Measurements from ENCODE around the gene CXXC5.
"Not testable (repeated sequence)": the region's sequence is repeated elsewhere in the genome, so short reads cannot be mapped to it uniquely, and the experiment has no call there.

Gene CXXC5

GRCh38 chr5:139648205-139649081 lies at the start of gene CXXC5:
Gene CXXC5 (plus strand): TSS chr5:139648349. CDS start chr5:139680524, 32,175 bp downstream.
- DNase-seq (ENCODE audit: low spot score): peak; percentile 88

DNA sequence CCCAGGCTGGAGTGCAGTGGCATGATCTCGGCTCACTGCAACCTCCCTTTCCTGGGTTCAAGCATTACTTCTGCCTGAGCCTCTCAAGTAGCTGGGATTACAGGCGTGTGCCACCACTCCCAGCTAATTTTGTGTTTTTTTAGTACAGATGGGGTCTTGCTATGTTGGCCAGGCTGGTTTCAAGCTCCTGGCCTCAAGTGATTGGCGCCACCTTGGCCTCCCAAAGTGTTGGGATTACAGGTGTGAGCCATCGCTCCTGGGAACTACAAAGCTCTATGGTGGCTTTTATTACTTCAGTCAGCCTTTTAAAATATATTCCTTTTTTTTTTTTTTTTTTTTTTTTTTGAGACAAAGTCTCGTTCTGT lies 49.6 kb upstream of the CXXC5 start:
- not testable (repeated sequence) for DNase-seq (ENCODE audit: low spot score)

GRCh38 chr5:139600336-139600949 lies 47.7 kb upstream of the CXXC5 start:
- no peak for DNase-seq (ENCODE audit: low spot score)

GRCh38 chr5:139601429-139601828 lies 46.7 kb upstream of the CXXC5 start:
- no peak for DNase-seq (ENCODE audit: low spot score)

- DNase-seq (ENCODE audit: low spot score): not testable (repeated sequence)
These were observed 46.2 kb upstream of the CXXC5 start for GRCh38 chr5:139601948-139602347.

- DNase-seq (ENCODE audit: low spot score): no peak
These were observed 42.3 kb upstream of the CXXC5 start for GRCh38 chr5:139605887-139606286.

DNA sequence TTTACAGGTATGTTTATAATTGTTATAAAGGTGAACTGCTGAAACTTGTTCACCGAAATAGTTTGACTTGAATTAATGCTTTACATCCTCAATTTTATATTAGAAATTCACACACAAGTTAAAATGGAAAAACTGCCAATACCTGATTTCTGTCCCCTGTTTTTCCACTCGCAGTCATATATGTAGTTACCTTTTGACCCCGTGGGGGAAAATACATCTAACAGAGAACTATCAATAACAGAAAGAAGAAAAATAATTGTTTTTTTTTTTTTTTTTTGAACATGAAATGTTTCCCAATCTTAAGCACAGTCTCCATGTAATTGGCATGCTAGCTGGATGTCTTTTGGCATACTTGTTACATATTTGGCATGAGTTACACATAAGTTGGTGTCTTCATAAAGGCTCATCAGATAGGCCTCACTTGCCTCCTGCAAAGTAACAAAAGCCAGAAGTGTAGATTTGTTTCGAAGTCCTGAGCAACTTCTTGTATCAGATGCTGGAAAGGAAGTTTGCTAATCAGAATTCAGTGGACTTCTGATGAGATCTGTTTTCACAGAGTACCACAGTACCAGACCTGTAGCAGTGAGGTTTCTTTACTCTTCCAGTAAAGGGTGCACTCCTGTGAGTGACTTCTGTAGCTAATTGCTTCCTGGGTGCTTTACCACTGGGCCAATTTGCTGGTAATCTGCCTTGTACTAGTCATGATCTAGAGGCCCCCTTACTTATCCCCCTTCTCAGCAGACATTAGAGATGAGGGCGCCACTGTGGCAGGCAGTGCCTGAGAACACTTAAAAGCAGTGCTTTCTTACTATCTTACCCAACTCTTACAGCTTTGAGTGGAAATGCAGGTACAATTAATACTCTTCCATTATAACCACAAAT lies 36.2 kb upstream of the CXXC5 start:
- no peak for DNase-seq (ENCODE audit: low spot score)

DNA sequence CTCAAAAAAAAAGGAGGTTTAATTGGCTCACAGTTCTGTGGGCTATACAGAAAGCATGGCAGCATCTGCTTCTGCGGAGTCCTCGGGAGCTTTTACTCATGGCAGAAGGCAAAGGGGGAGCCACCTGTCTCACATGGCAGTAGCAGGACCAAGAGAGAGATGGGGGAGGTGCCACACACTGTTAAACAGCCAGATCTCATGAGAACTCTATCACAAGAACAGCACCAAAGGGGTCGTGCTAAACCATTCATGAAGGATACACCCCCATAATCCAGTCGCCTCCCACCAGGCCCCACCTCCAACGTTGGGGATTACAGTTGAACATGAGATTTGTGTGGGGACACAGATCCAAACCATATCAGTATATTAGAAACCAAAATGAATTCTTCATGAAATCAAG lies 28.3 kb upstream of the CXXC5 start:
- no peak for DNase-seq (ENCODE audit: low spot score)

- DNase-seq (ENCODE audit: low spot score): not testable (repeated sequence)
These were observed 22.8 kb upstream of the CXXC5 start for GRCh38 chr5:139625398-139625797.

GRCh38 chr5:139630855-139631254 lies 17.3 kb upstream of the CXXC5 start:
- DNase-seq (ENCODE audit: low spot score): no peak

- no peak for DNase-seq (ENCODE audit: low spot score)
These were observed 16.5 kb upstream of the CXXC5 start for GRCh38 chr5:139631520-139632165.

GRCh38 chr5:139633295-139634027 lies 14.7 kb upstream of the CXXC5 start:
- no peak for DNase-seq (ENCODE audit: low spot score)

GRCh38 chr5:139634028-139634325 lies 14.2 kb upstream of the CXXC5 start:
- DNase-seq (ENCODE audit: low spot score): no peak

- no peak for DNase-seq (ENCODE audit: low spot score)
These were observed 13.6 kb upstream of the CXXC5 start for GRCh38 chr5:139634541-139634940.

DNA sequence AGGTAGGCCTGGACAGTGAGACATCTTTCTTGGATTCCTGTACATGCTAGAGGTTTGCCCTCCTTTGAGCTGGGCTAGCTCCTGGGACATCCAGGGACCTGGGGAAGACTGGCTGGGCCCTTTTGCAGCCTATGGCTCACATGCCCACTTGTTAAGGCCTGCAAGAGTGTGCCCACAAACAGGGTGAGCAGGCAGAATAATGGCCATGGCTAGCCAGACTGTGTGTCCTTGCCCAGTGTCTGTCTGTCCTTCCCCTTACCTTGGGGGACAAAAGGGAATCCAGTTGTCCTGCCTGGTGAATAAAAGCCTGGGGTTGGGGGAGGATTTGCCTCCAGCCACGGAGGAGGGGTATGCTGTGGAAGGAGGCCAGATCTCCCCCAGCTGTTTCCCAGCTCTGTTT lies 13.0 kb upstream of the CXXC5 start:
- no peak for DNase-seq (ENCODE audit: low spot score)

- no peak for DNase-seq (ENCODE audit: low spot score)
These were observed 12.4 kb upstream of the CXXC5 start for GRCh38 chr5:139635606-139636206.

DNA sequence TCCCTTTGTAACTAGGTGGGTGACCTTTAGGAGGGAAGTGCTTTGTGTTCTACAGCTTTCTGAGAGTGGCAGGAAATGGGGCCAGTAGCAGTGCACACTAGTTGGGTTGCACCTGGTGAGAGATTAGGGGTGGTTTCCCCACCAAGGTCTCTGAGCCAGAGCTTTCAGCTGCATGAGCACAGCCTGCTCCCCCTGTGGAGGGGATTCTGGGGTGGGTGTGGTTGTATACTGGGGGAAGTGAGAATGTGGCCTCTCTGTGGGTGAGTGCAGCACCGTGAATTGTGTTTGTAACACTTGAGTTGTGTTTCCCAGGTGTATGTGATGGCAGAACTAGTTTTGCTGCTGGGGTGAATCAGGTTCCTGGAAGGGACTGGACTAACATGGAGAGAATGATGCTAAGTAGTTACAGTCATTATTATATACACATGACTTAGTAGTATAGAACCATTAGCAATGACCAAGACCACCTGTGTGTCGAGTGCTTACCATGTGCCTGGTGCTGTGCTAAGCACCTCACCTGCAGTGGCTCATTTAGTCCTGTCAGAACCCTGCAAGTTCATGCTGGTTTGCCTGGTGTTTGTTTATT lies 11.8 kb upstream of the CXXC5 start:
- no peak for DNase-seq (ENCODE audit: low spot score)

GRCh38 chr5:139636975-139637408 lies 11.2 kb upstream of the CXXC5 start:
- no peak for DNase-seq (ENCODE audit: low spot score)

GRCh38 chr5:139637438-139638089 lies 10.6 kb upstream of the CXXC5 start:
- DNase-seq (ENCODE audit: low spot score): peak; percentile 96

DNA sequence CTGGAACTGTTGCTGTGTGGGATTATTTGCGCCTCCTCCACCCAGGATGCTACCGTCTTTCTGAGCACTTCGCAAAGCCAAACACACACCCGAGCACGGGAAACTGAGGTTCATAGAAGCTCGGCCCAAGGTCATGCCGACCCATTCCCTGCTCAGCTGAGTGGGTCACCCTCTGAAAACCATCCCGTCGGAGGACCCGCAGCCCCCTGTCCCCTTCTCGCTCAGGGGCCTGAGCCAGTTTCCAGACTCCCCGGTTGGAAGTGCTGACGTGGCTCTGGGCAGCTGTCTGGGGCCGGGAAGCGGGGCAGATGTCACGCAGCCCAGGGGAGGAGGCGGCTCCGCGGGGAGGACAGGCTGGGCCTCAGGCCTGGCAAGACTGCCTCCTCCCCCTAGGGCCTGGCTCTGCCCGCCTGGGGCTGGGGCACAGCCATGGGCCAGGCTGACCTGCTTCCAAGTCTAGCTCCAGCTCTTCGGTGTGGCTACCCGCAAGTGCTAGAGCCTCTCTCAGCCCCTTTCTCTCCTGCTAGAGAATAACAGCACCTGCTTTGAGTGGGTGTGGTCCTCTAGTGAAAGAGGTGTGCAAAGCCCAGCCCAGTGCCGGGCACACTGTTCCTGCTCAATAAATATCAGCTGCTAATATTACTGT lies 9.9 kb upstream of the CXXC5 start:
- peak; percentile 87 for DNase-seq (ENCODE audit: low spot score)

All from left forelimb (tissue), 1 donor.